Hippocampal formation (tissue), 2 donors: ENCODE data around the gene TMEM223.
A peak's percentile ranks its signal among the peaks of the same experiment; 100 is the strongest.
"Not testable (repeated sequence)": the region's sequence is repeated elsewhere in the genome, so short reads cannot be mapped to it uniquely, and the experiment has no call there.

ENCODE experiments used
- DNase-seq, 2 donors: peaks; one replicate each; lab custom pipeline; 2025; lab: John Stamatoyannopoulos, UW

The TMEM223 gene

GRCh38 chr11:62791501-62792201 is at the start of gene TMEM223:
TSS of gene TMEM223 (minus strand) at chr11:62792006. CDS start at chr11:62791994, 12 bp downstream.
- DNase-seq = peak; percentile 81 to 85

GRCh38 chr11:62840721-62841360 is 49.0 kb upstream of the TMEM223 start:
- peak in 1 of 2 donors; percentile 10 for DNase-seq

GRCh38 chr11:62839050-62839945 is 47.5 kb upstream of the TMEM223 start, which contains the start of gene WDR74:
TSS of gene WDR74 (minus strand) at chr11:62839590. CDS start at chr11:62839570, 20 bp downstream.
- peak; percentile 90 for DNase-seq

GRCh38 chr11:62835336-62835735 is 43.5 kb upstream of the TMEM223 start:
- no peak for DNase-seq

- DNase-seq = no peak
These were observed 40.8 kb upstream of the TMEM223 start, which contains the start of gene TEX54 for GRCh38 chr11:62832336-62833234. TSS of gene TEX54 (minus strand) at chr11:62832841.

GRCh38 chr11:62831520-62832335 is 39.9 kb upstream of the TMEM223 start, which contains the start of gene STX5:
TSS of gene STX5 (minus strand) at chr11:62832051. CDS start at chr11:62831243, 808 bp downstream.
- DNase-seq = peak; percentile 96 to 99

- no peak for DNase-seq
These were observed 39.2 kb upstream of the TMEM223 start for GRCh38 chr11:62830904-62831519.

- not testable (repeated sequence) for DNase-seq
These were observed 36.3 kb upstream of the TMEM223 start for GRCh38 chr11:62828130-62828529.

GRCh38 chr11:62823677-62824076 is 31.9 kb upstream of the TMEM223 start:
- no peak for DNase-seq

GRCh38 chr11:62817129-62817528 is 25.3 kb upstream of the TMEM223 start:
- no peak for DNase-seq

- DNase-seq = no peak
These were observed 24.8 kb upstream of the TMEM223 start for GRCh38 chr11:62816557-62816956.

- DNase-seq = no peak
These were observed 19.9 kb upstream of the TMEM223 start for GRCh38 chr11:62811659-62812058.

GRCh38 chr11:62810748-62811147 is 18.9 kb upstream of the TMEM223 start:
- no peak for DNase-seq

GRCh38 chr11:62806611-62807121 is 14.9 kb upstream of the TMEM223 start:
- DNase-seq = no peak

- DNase-seq = no peak
These were observed 14.2 kb upstream of the TMEM223 start for GRCh38 chr11:62805961-62806441.

- DNase-seq = peak; percentile 91 to 93
These were observed 13.5 kb upstream of the TMEM223 start, which contains the start of gene NXF1 for GRCh38 chr11:62805076-62805892. TSS of gene NXF1 (minus strand) at chr11:62805440. CDS start at chr11:62805356, 84 bp downstream.

- DNase-seq = no peak
These were observed 12.7 kb upstream of the TMEM223 start for GRCh38 chr11:62804310-62805075.

GRCh38 chr11:62801071-62801470 is 9.3 kb upstream of the TMEM223 start:
- no peak for DNase-seq
